Measurements from ENCODE around the gene HERC3. TPM values are rescaled to one million over a fixed set of nuclear protein-coding genes. Genes with fewer than 3 reads are reported as not detected.

The HERC3 gene
- total RNA-seq, 1 donor from 2014 or later: 14.0 TPM

- Mint-ChIP-seq H3K9me3 (ENCODE audit: unreplicated experiment) (no peaks in the 10 kb centered on the region), H3K4me1 (ENCODE audit: low read depth, unreplicated experiment) (no peaks in the 10 kb centered on the region), H3K36me3 (ENCODE audit: unreplicated experiment) (no peaks in the 10 kb centered on the region), H3K27ac (ENCODE audit: unreplicated experiment) (no peak overlapping the region), H3K27me3 (ENCODE audit: unreplicated experiment) (peaks cover 2% of the 10 kb centered on the region), H3K4me3 (ENCODE audit: unreplicated experiment) (no peak overlapping the region)
- DNase-seq: no peak
- no peak for TF ChIP-seq CTCF (IDR thresholded peaks at IDR 0.05; ENCODE audit: partially characterized antibody, unreplicated experiment)
Observed at GRCh38 chr4:88705223-88705622, 112.9 kb downstream of the HERC3 start.

- no peak for DNase-seq
- no peak overlapping the region for H3K27ac Mint-ChIP-seq (ENCODE audit: unreplicated experiment)
- no peaks in the 10 kb centered on the region for H3K9me3 Mint-ChIP-seq (ENCODE audit: unreplicated experiment)
- no peaks in the 10 kb centered on the region for H3K36me3 Mint-ChIP-seq (ENCODE audit: unreplicated experiment)
- H3K4me1 Mint-ChIP-seq (ENCODE audit: low read depth, unreplicated experiment): no peaks in the 10 kb centered on the region
- H3K4me3 Mint-ChIP-seq (ENCODE audit: unreplicated experiment): no peak overlapping the region
- TF ChIP-seq CTCF (IDR thresholded peaks at IDR 0.05; ENCODE audit: partially characterized antibody, unreplicated experiment): no peak
- peaks cover 2% of the 10 kb centered on the region for H3K27me3 Mint-ChIP-seq (ENCODE audit: unreplicated experiment)
Observed at GRCh38 chr4:88705805-88706492, 113.7 kb downstream of the HERC3 start.

- H3K4me1 Mint-ChIP-seq (ENCODE audit: low read depth, unreplicated experiment): no peaks in the 10 kb centered on the region
- no peaks in the 10 kb centered on the region for H3K36me3 Mint-ChIP-seq (ENCODE audit: unreplicated experiment)
- no peak overlapping the region for H3K27ac Mint-ChIP-seq (ENCODE audit: unreplicated experiment)
- H3K27me3 Mint-ChIP-seq (ENCODE audit: unreplicated experiment): peaks cover 2% of the 10 kb centered on the region
- no peak overlapping the region for H3K4me3 Mint-ChIP-seq (ENCODE audit: unreplicated experiment)
- no peak for DNase-seq
- TF ChIP-seq CTCF (IDR thresholded peaks at IDR 0.05; ENCODE audit: partially characterized antibody, unreplicated experiment): peak; percentile 48
- H3K9me3 Mint-ChIP-seq (ENCODE audit: unreplicated experiment): no peaks in the 10 kb centered on the region
Observed at GRCh38 chr4:88706574-88706973, 114.3 kb downstream of the HERC3 start.

- no peak for DNase-seq
- Mint-ChIP-seq H3K9me3 (ENCODE audit: unreplicated experiment) (no peaks in the 10 kb centered on the region), H3K4me3 (ENCODE audit: unreplicated experiment) (no peak overlapping the region), H3K27me3 (ENCODE audit: unreplicated experiment) (peaks cover 3% of the 10 kb centered on the region), H3K27ac (ENCODE audit: unreplicated experiment) (no peak overlapping the region), H3K4me1 (ENCODE audit: low read depth, unreplicated experiment) (no peaks in the 10 kb centered on the region), H3K36me3 (ENCODE audit: unreplicated experiment) (peaks cover 12% of the 10 kb centered on the region)
- TF ChIP-seq CTCF (IDR thresholded peaks at IDR 0.05; ENCODE audit: partially characterized antibody, unreplicated experiment): no peak
Observed at GRCh38 chr4:88709989-88710388, 117.7 kb downstream of the HERC3 start.

GRCh38 chr4:88713782-88714181 lies 121.5 kb downstream of the HERC3 start:
- Mint-ChIP-seq H3K9me3 (ENCODE audit: unreplicated experiment) (peaks cover 16% of the 10 kb centered on the region), H3K36me3 (ENCODE audit: unreplicated experiment) (peaks cover 39% of the 10 kb centered on the region), H3K27me3 (ENCODE audit: unreplicated experiment) (peaks cover 1% of the 10 kb centered on the region), H3K27ac (ENCODE audit: unreplicated experiment) (no peak overlapping the region), H3K4me1 (ENCODE audit: low read depth, unreplicated experiment) (no peaks in the 10 kb centered on the region), H3K4me3 (ENCODE audit: unreplicated experiment) (no peak overlapping the region)
- no peak for TF ChIP-seq CTCF (IDR thresholded peaks at IDR 0.05; ENCODE audit: partially characterized antibody, unreplicated experiment)
- DNase-seq: no peak
